ENCODE measurements around the gene SMU1.

DNA sequence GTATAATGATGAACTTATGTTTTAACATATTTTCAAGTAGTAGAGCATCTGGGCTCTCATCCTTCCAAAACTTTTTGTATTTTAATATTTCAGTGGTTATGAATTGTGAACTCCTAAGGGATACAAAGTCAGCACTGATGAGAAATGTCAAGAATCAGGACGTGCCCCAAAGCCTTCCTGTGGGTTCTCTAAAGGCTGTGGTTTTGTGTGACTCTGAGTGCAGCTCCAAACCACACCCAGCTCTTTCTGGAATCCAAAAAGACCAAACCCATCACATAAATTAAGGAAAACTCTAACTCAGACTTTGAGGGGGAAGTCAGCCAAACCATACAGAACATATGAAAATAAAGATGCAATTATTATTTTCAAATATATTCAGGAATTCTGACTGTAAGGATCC lies 40.8 kb upstream of the SMU1 start:
- no peak for TF ChIP-seq EP300 (IDR thresholded peaks at IDR 0.05)
- TF ChIP-seq, protein P1, sequence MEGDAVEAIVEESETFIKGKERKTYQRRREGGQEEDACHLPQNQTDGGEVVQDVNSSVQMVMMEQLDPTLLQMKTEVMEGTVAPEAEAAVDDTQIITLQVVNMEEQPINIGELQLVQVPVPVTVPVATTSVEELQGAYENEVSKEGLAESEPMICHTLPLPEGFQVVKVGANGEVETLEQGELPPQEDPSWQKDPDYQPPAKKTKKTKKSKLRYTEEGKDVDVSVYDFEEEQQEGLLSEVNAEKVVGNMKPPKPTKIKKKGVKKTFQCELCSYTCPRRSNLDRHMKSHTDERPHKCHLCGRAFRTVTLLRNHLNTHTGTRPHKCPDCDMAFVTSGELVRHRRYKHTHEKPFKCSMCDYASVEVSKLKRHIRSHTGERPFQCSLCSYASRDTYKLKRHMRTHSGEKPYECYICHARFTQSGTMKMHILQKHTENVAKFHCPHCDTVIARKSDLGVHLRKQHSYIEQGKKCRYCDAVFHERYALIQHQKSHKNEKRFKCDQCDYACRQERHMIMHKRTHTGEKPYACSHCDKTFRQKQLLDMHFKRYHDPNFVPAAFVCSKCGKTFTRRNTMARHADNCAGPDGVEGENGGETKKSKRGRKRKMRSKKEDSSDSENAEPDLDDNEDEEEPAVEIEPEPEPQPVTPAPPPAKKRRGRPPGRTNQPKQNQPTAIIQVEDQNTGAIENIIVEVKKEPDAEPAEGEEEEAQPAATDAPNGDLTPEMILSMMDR (IDR thresholded peaks at IDR 0.05), result no peak

Data from gastroesophageal sphincter (tissue), 3 donors.